ENCODE measurements around the gene LYSMD4.

LYSMD4 gene

GRCh38 chr15:99702895-99703602 lies 30.2 kb downstream of the LYSMD4 start:
- no peak for TF ChIP-seq CTCF (IDR thresholded peaks at IDR 0.05)
- Histone ChIP-seq H3K27me3 (no peaks in the 10 kb centered on the region), H3K27ac (peak overlapping the region; percentile 50), H3K36me3 (peaks cover 14% of the 10 kb centered on the region), H3K4me1 (ENCODE audit: control insufficient read depth in 1 of 2, insufficient read depth in 1 of 2, low read depth in 1 of 2, low read length in 1 of 2) (peaks cover 17 to 20% of the 10 kb centered on the region in 2 experiments), H3K9me3 (no peaks in the 10 kb centered on the region), H3K4me3 (ENCODE audit: low read depth in 1 of 2, low read length in 1 of 2) (no peak overlapping the region)

GRCh38 chr15:99696096-99696495 lies 37.1 kb downstream of the LYSMD4 start:
- Histone ChIP-seq H3K9me3 (no peaks in the 10 kb centered on the region), H3K4me1 (ENCODE audit: control insufficient read depth in 1 of 2, insufficient read depth in 1 of 2, low read depth in 1 of 2, low read length in 1 of 2) (no peaks in the 10 kb centered on the region), H3K4me3 (ENCODE audit: low read depth in 1 of 2, low read length in 1 of 2) (no peak overlapping the region), H3K36me3 (peaks cover 44% of the 10 kb centered on the region), H3K27me3 (no peaks in the 10 kb centered on the region), H3K27ac (no peak overlapping the region)
- no peak for TF ChIP-seq CTCF (IDR thresholded peaks at IDR 0.05)

GRCh38 chr15:99692825-99693224 lies 40.4 kb downstream of the LYSMD4 start:
- no peaks in the 10 kb centered on the region for H3K27me3 ChIP-seq
- no peaks in the 10 kb centered on the region for H3K4me1 ChIP-seq (ENCODE audit: control insufficient read depth in 1 of 2, insufficient read depth in 1 of 2, low read depth in 1 of 2, low read length in 1 of 2)
- H3K27ac ChIP-seq: no peak overlapping the region
- TF ChIP-seq CTCF (IDR thresholded peaks at IDR 0.05): no peak
- H3K4me3 ChIP-seq (ENCODE audit: low read depth in 1 of 2, low read length in 1 of 2): no peak overlapping the region
- no peaks in the 10 kb centered on the region for H3K9me3 ChIP-seq
- peaks cover 62% of the 10 kb centered on the region for H3K36me3 ChIP-seq

- no peaks in the 10 kb centered on the region for H3K27me3 ChIP-seq
- H3K4me1 ChIP-seq (ENCODE audit: control insufficient read depth in 1 of 2, insufficient read depth in 1 of 2, low read depth in 1 of 2, low read length in 1 of 2): no peaks in the 10 kb centered on the region
- no peak for TF ChIP-seq CTCF (IDR thresholded peaks at IDR 0.05)
- no peaks in the 10 kb centered on the region for H3K9me3 ChIP-seq
- H3K36me3 ChIP-seq: peaks cover 20% of the 10 kb centered on the region
- H3K27ac ChIP-seq: no peak overlapping the region
- H3K4me3 ChIP-seq (ENCODE audit: low read depth in 1 of 2, low read length in 1 of 2): no peak overlapping the region
These were observed 46.9 kb downstream of the LYSMD4 start for GRCh38 chr15:99686290-99686689.

DNA sequence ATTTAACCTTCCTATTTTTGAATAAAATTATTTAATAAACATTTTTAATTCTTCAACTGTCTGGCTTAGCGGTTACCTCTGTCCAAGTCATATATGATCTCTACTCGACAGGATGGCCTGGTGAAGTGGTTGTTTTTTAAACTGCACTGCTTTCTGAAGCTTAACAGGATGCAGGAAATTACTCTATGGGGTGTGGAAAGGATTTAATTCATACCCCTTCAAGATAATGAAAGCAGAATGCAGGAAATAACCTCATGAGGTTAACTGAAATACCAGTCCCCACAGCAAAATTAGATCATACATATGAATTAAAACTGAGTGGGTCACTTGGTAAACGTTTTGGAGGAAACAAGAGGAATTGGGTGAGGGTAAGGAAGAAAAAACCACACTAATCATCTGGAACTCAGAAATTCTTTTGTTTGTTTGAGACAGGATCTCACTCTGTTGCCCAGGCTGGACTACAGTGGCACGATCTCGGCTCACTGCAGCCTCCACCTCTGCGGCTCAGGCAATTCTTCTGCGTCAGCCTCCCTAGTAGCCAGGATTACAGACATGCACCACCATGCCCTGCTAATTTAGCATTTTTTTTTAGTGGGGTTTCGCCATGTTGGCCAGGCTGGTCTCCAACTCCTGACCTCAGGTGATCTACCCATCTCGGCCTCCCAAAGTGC lies 50.1 kb downstream of the LYSMD4 start:
- H3K27ac ChIP-seq: no peak overlapping the region
- H3K4me1 ChIP-seq (ENCODE audit: control insufficient read depth in 1 of 2, insufficient read depth in 1 of 2, low read depth in 1 of 2, low read length in 1 of 2): no peaks in the 10 kb centered on the region
- no peaks in the 10 kb centered on the region for H3K9me3 ChIP-seq
- TF ChIP-seq CTCF (IDR thresholded peaks at IDR 0.05): no peak
- no peak overlapping the region for H3K4me3 ChIP-seq (ENCODE audit: low read depth in 1 of 2, low read length in 1 of 2)
- H3K27me3 ChIP-seq: no peaks in the 10 kb centered on the region
- H3K36me3 ChIP-seq: peaks cover 11% of the 10 kb centered on the region
